SU-DHL-6 (cell line): Measurements from ENCODE around the gene LGALS9.

Experiments used
- H2AFZ ChIP-seq: fragments of 200-600 bp; sonication (generic); 2 replicates; pipeline ENCODE4 v1.6.1; 2014; ENCODE audit warnings: low read depth, mild to moderate bottlenecking, moderate library complexity, mixed read lengths, antibody characterized with exemption, low read length; ENCODE audit not compliant: severe bottlenecking
- H3F3A ChIP-seq: fragments of 200-600 bp; shearing (Covaris generic); 2 replicates; pipeline ENCODE4 v1.6.0; 2016; ENCODE audit warnings: antibody characterized with exemption, mild to moderate bottlenecking; ENCODE audit not compliant: insufficient read depth
- H3K27ac ChIP-seq: fragments of 200-600 bp; sonication (generic); 2 replicates; pipeline ENCODE4 v1.5.1; 2016; ENCODE audit warnings: low read depth, mild to moderate bottlenecking, low read length, moderate library complexity, mixed read lengths
- H3K27me3 ChIP-seq: fragments of 200-600 bp; sonication (generic), shearing (Covaris generic); 2 replicates; pipeline ENCODE4 v1.6.0; 2014; ENCODE audit warnings: mild to moderate bottlenecking, low read length
- H3K36me3 ChIP-seq: fragments of 200-600 bp; sonication (generic); 2 replicates; pipeline ENCODE4 v1.6.1; 2014; ENCODE audit warnings: mild to moderate bottlenecking, low read length, mixed read lengths
- H3K4me2 ChIP-seq: fragments of 300-600, 200-600 bp; shearing (Covaris generic), sonication (generic); 2 replicates; pipeline ENCODE4 v1.6.0; 2014; ENCODE audit warnings: low read length, low read depth, mild to moderate bottlenecking; ENCODE audit not compliant: poor library complexity, severe bottlenecking
- H3K4me3 ChIP-seq: fragments of 200-600 bp; sonication (generic); 2 replicates; pipeline ENCODE4 v1.5.1; 2014; ENCODE audit warnings: antibody characterized with exemption, low read length, mild to moderate bottlenecking, mixed read lengths; ENCODE audit not compliant: insufficient read depth, poor library complexity, severe bottlenecking
- H3K79me2 ChIP-seq: fragments of 200-600 bp; sonication (generic); 2 replicates; pipeline ENCODE4 v1.6.1; 2014; ENCODE audit warnings: mild to moderate bottlenecking, low read length, moderate library complexity; ENCODE audit not compliant: insufficient read depth
- H3K9ac ChIP-seq: fragments of 200-600 bp; sonication (generic); 2 replicates; pipeline ENCODE4 v1.7.0; 2014; ENCODE audit warnings: mild to moderate bottlenecking, low read length
- H3K9me2 ChIP-seq: fragments of 200-600 bp; sonication (generic); replicated peaks from 2 replicates; pipeline ENCODE4 v1.6.1; 2014; ENCODE audit warnings: low read length; ENCODE audit not compliant: insufficient read depth
- H3K9me3 ChIP-seq: fragments of 200-600 bp; sonication (generic); 2 replicates; pipeline ENCODE4 v1.6.1; 2014; ENCODE audit warnings: low read length, mixed read lengths; ENCODE audit not compliant: insufficient read depth
- H4K20me1 ChIP-seq: fragments of 200-600 bp; sonication (generic); 2 replicates; pipeline ENCODE4 v1.6.1; 2014; ENCODE audit warnings: low read depth, mild to moderate bottlenecking, antibody characterized with exemption, low read length, moderate library complexity, mixed read lengths
- CTCF ChIP-seq: fragments of 200-600 bp; sonication (generic); IDR thresholded peaks from one replicate; pipeline ENCODE4 v1.5.1; 2017; ENCODE audit warnings: antibody characterized with exemption, mild to moderate bottlenecking, low read length, moderate library complexity; ENCODE audit not compliant: insufficient read depth, poor library complexity, severe bottlenecking
- EZH2phosphoT487 ChIP-seq: fragments of 200-600 bp; sonication (generic), shearing (Covaris generic); conservative IDR thresholded peaks from 2 replicates; pipeline ENCODE4 v1.6.1; 2018; ENCODE audit warnings: mild to moderate bottlenecking, antibody characterized with exemption, low read length, moderate library complexity, mixed read lengths

The LGALS9 gene

DNA sequence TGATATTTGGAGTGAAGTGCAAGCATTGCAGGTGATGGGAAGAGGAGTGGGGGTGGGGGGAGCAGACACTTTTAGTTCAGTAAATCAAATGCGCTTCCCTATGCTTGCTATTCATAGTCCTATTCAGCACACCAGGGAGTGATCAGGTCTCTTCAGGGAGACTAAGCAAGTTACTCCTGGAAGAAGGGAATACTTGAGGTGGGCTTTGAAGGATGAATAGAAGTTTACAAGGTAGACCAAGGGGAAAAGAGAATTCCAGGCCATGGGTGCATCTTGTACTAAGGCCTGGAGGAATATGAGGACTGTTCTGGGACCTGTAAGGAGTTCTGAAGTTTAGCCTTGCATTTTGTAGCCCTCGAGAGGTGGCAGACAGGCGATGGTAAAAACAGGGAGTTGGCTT is 40.1 kb upstream of the LGALS9 start:
- no peak overlapping the region for H3K9ac ChIP-seq
- no peaks in the 10 kb centered on the region for H4K20me1 ChIP-seq
- no peak overlapping the region for H3K4me2 ChIP-seq
- H3K79me2 ChIP-seq, result no peaks in the 10 kb centered on the region
- no peaks in the 10 kb centered on the region for H3K9me3 ChIP-seq
- no peaks in the 10 kb centered on the region for H3K36me3 ChIP-seq
- H2AFZ ChIP-seq, result no peak overlapping the region
- no peak overlapping the region for H3K4me3 ChIP-seq
- no peak for TF ChIP-seq EZH2phosphoT487
- H3K27ac ChIP-seq, result no peak overlapping the region
- H3K27me3 ChIP-seq, result no peaks in the 10 kb centered on the region
- no peaks in the 10 kb centered on the region for H3F3A ChIP-seq
- H3K9me2 ChIP-seq, result no peaks in the 10 kb centered on the region

- Histone ChIP-seq H3K4me3 (no peak overlapping the region), H3K27me3 (no peaks in the 10 kb centered on the region), H4K20me1 (no peaks in the 10 kb centered on the region), H3K9ac (no peak overlapping the region), H3K36me3 (no peaks in the 10 kb centered on the region), H3K27ac (no peak overlapping the region), H3K9me2 (no peaks in the 10 kb centered on the region), H3K4me2 (no peak overlapping the region), H3K9me3 (no peaks in the 10 kb centered on the region), H3K79me2 (no peaks in the 10 kb centered on the region), H3F3A (no peaks in the 10 kb centered on the region), H2AFZ (no peak overlapping the region)
- no peak for TF ChIP-seq CTCF
- no peak for TF ChIP-seq EZH2phosphoT487
Observed at GRCh38 chr17:27591986-27592385, 39.0 kb upstream of the LGALS9 start.

- H3K27me3 ChIP-seq, result no peaks in the 10 kb centered on the region
- no peak overlapping the region for H3K4me3 ChIP-seq
- H3K36me3 ChIP-seq, result no peaks in the 10 kb centered on the region
- no peaks in the 10 kb centered on the region for H4K20me1 ChIP-seq
- no peaks in the 10 kb centered on the region for H3K9me2 ChIP-seq
- no peaks in the 10 kb centered on the region for H3F3A ChIP-seq
- no peak overlapping the region for H3K9ac ChIP-seq
- H3K27ac ChIP-seq, result no peak overlapping the region
- no peaks in the 10 kb centered on the region for H3K79me2 ChIP-seq
- H3K9me3 ChIP-seq, result no peaks in the 10 kb centered on the region
- no peak overlapping the region for H2AFZ ChIP-seq
- no peak overlapping the region for H3K4me2 ChIP-seq
- TF ChIP-seq EZH2phosphoT487 (no peak), CTCF (no peak)
Observed at GRCh38 chr17:27593232-27593856, 37.6 kb upstream of the LGALS9 start.

DNA sequence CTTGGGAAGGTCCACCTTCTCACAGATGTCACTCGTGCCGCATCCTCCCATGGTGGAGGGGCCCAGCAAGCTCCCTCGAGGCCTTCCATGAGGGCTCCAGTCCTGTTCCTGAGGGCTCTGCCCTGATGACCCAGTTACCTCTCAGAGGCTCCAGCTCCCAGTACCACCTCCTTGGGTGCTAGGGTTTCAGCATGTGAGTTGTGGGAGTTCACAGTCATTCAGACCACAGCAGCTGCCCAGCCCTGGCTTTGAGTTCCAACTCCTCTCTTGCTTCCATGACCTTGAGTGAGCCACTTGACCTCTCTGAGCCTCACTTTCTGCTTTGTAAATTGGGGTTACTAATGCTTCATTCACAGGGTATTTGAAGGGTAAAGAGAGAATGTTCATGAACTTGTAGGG is 37.1 kb upstream of the LGALS9 start:
- no peak overlapping the region for H3K9ac ChIP-seq
- no peaks in the 10 kb centered on the region for H3K79me2 ChIP-seq
- no peaks in the 10 kb centered on the region for H3K27me3 ChIP-seq
- H3K4me3 ChIP-seq, result no peak overlapping the region
- no peaks in the 10 kb centered on the region for H3F3A ChIP-seq
- H3K36me3 ChIP-seq, result no peaks in the 10 kb centered on the region
- H3K9me2 ChIP-seq, result no peaks in the 10 kb centered on the region
- H3K9me3 ChIP-seq, result no peaks in the 10 kb centered on the region
- no peak overlapping the region for H2AFZ ChIP-seq
- no peak overlapping the region for H3K27ac ChIP-seq
- H3K4me2 ChIP-seq, result no peak overlapping the region
- H4K20me1 ChIP-seq, result no peaks in the 10 kb centered on the region
- TF ChIP-seq CTCF, result no peak
- no peak for TF ChIP-seq EZH2phosphoT487
